Neural cell (in vitro differentiated cells): Measurements from ENCODE around the gene CSK.

Experiments used
- EP300 ChIP-seq: fragments of 450-650 bp; conservative IDR thresholded peaks from 2 replicates; pipeline ENCODE4 v1.6.1; 2014; ENCODE audit warnings: antibody characterized with exemption, mild to moderate bottlenecking, moderate library complexity; ENCODE audit not compliant: poor library complexity, severe bottlenecking
- POLR2AphosphoS5 ChIP-seq: IDR thresholded peaks from 2 replicates; pipeline ENCODE4 v1.6.1; 2012
- TF ChIP-seq, protein P1 (sequence below): fragments of 450-650 bp; IDR thresholded peaks from 2 replicates; pipeline ENCODE4 v1.5.1; 2014; ENCODE audit warnings: antibody characterized with exemption, mild to moderate bottlenecking, moderate library complexity; ENCODE audit not compliant: poor library complexity, severe bottlenecking

DNA sequence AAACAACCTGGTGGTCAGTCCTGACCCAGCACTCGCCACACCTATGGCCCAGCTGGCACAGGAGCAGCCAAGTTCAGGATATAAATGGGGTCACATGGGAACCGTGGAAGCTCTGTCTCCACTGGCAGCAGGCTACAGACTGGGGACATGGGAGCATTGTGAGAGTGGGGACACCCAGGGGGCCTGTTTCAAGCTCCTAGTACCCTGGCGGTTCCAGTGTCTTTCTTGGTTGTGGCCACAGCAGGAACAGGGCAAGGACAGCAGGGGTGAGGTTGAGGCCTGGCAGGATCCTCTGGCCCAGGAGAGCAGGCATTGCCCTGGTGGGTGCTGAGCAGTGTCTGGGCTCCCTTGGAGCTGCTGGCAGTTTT is 1.9 kb downstream of the CSK start:
- TF ChIP-seq, protein P1, sequence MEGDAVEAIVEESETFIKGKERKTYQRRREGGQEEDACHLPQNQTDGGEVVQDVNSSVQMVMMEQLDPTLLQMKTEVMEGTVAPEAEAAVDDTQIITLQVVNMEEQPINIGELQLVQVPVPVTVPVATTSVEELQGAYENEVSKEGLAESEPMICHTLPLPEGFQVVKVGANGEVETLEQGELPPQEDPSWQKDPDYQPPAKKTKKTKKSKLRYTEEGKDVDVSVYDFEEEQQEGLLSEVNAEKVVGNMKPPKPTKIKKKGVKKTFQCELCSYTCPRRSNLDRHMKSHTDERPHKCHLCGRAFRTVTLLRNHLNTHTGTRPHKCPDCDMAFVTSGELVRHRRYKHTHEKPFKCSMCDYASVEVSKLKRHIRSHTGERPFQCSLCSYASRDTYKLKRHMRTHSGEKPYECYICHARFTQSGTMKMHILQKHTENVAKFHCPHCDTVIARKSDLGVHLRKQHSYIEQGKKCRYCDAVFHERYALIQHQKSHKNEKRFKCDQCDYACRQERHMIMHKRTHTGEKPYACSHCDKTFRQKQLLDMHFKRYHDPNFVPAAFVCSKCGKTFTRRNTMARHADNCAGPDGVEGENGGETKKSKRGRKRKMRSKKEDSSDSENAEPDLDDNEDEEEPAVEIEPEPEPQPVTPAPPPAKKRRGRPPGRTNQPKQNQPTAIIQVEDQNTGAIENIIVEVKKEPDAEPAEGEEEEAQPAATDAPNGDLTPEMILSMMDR = no peak
- TF ChIP-seq EP300 (no peak), POLR2AphosphoS5 (no peak)
